DOHH2 (cell line): ENCODE results near the gene TRPV4.

ENCODE experiments used
- H3F3A ChIP-seq: fragments of 200-600 bp; sonication (generic), shearing (Covaris generic); 2 replicates; pipeline ENCODE4 v1.6.0; 2016; ENCODE audit warnings: antibody characterized with exemption, mild to moderate bottlenecking; ENCODE audit not compliant: control insufficient read depth, insufficient read depth
- H3K27ac ChIP-seq: fragments of 200-600 bp; sonication (generic); 2 replicates; pipeline ENCODE4 v1.5.1; 2014; ENCODE audit warnings: low read depth, mild to moderate bottlenecking, low read length, moderate library complexity
- H3K27me3 ChIP-seq: fragments of 200-600 bp; sonication (generic); 2 replicates; pipeline ENCODE4 v1.6.1; 2014; ENCODE audit warnings: mild to moderate bottlenecking, low read length, mixed read lengths; ENCODE audit not compliant: control insufficient read depth
- H3K36me3 ChIP-seq: fragments of 200-600 bp; sonication (generic); 2 replicates; pipeline ENCODE4 v1.6.1; 2014; ENCODE audit warnings: mild to moderate bottlenecking, low read length, moderate library complexity, mixed read lengths; ENCODE audit not compliant: control insufficient read depth
- H3K4me1 ChIP-seq: fragments of 200-600 bp; sonication (generic); 2 replicates; pipeline ENCODE4 v1.6.1; 2014; ENCODE audit warnings: mild to moderate bottlenecking, low read length, mixed read lengths; ENCODE audit not compliant: control insufficient read depth
- H3K4me2 ChIP-seq: fragments of 200-600 bp; sonication (generic); 2 replicates; pipeline ENCODE4 v1.6.0; 2014; ENCODE audit warnings: mild to moderate bottlenecking, low read length, moderate library complexity
- H3K4me3 ChIP-seq: fragments of 200-600 bp; sonication (generic); 2 replicates; pipeline ENCODE4 v1.5.1; 2014; ENCODE audit warnings: mild to moderate bottlenecking, low read length, mixed read lengths
- H3K79me2 ChIP-seq: fragments of 200-600 bp; sonication (generic); 2 replicates; pipeline ENCODE4 v1.6.1; 2014; ENCODE audit warnings: mild to moderate bottlenecking, low read length, mixed read lengths; ENCODE audit not compliant: control insufficient read depth
- H3K9me2 ChIP-seq: fragments of 200-600 bp; sonication (generic); replicated peaks from 2 replicates; pipeline ENCODE4 v1.6.1; 2014; ENCODE audit warnings: mild to moderate bottlenecking, low read length, mixed read lengths; ENCODE audit not compliant: control insufficient read depth
- H3K9me3 ChIP-seq: fragments of 200-600 bp; sonication (generic); 2 replicates; pipeline ENCODE4 v1.6.1; 2014; ENCODE audit warnings: antibody characterized with exemption, low read length, mixed read lengths; ENCODE audit not compliant: control insufficient read depth, insufficient read depth
- H4K20me1 ChIP-seq: fragments of 200-600 bp; sonication (generic); 2 replicates; pipeline ENCODE4 v1.6.0; 2014; ENCODE audit warnings: low read depth, mild to moderate bottlenecking, antibody characterized with exemption, low read length, moderate library complexity; ENCODE audit not compliant: control insufficient read depth, insufficient read depth
- CTCF ChIP-seq: fragments of 200-600 bp; sonication (generic); IDR thresholded peaks from one replicate; pipeline ENCODE4 v1.5.1; 2014; ENCODE audit warnings: antibody characterized with exemption, mild to moderate bottlenecking, low read depth, low read length; ENCODE audit not compliant: poor library complexity, severe bottlenecking
- EZH2phosphoT487 ChIP-seq: fragments of 200-600 bp; sonication (generic); IDR thresholded peaks from 2 replicates; pipeline ENCODE4 v1.6.1; 2017; ENCODE audit warnings: borderline replicate concordance, mild to moderate bottlenecking, antibody characterized with exemption, low read length, moderate library complexity, mixed read lengths

TRPV4 gene

DNA sequence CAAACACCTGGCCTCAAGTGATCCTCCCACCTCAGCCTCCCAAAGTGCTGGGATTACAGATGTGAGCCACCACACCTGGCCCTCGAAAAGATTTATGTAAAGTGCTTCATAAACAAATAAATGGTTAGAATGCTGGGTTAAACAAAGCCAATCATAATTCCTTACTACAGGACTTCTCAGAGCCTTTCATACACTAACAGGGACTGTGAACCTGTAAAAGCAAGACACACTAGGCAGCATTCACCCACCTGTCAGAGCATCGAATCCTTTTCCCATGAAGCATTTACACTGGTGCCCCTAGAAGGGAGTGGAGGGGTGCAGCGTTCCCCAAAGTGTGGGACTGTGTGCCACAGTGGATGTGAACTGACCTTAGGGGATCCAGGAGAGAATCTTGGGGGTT is 29.5 kb downstream of the TRPV4 start:
- Histone ChIP-seq H3K27me3 (no peaks in the 10 kb centered on the region), H3K9me2 (no peaks in the 10 kb centered on the region), H3K4me2 (no peak overlapping the region), H3K4me1 (no peaks in the 10 kb centered on the region), H3F3A (no peaks in the 10 kb centered on the region), H3K9me3 (no peaks in the 10 kb centered on the region), H3K79me2 (no peaks in the 10 kb centered on the region), H3K27ac (no peak overlapping the region), H3K4me3 (no peak overlapping the region), H3K36me3 (no peaks in the 10 kb centered on the region), H4K20me1 (no peaks in the 10 kb centered on the region)
- no peak for TF ChIP-seq CTCF
- no peak for TF ChIP-seq EZH2phosphoT487

- TF ChIP-seq EZH2phosphoT487 (no peak), CTCF (no peak)
- Histone ChIP-seq H3K4me1 (no peaks in the 10 kb centered on the region), H3K9me3 (no peaks in the 10 kb centered on the region), H3K27me3 (no peaks in the 10 kb centered on the region), H3F3A (no peaks in the 10 kb centered on the region), H3K9me2 (no peaks in the 10 kb centered on the region), H3K4me3 (no peak overlapping the region), H3K4me2 (no peak overlapping the region), H3K36me3 (no peaks in the 10 kb centered on the region), H3K27ac (no peak overlapping the region), H4K20me1 (no peaks in the 10 kb centered on the region), H3K79me2 (no peaks in the 10 kb centered on the region)
Measured at GRCh38 chr12:109802828-109803227, 30.4 kb downstream of the TRPV4 start.

DNA sequence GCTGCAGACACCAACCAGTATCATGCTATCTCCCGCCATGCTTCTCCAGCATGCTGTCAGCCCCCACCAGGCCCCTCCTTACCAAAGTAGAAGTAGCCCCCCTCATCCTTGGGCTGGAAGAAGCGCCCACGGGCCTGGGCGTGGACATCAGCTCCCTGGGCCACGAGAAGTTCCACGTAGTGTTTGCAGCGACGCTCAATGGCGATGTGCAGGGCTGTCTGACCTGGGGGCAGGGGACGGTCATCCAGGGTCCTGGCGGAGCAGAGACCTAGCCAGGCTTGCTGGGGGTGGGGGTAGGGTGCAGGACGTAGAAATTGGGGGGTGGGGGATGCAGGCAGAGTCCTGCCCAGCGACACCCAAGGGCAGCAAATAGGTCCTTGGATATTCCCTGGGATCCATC is 32.7 kb downstream of the TRPV4 start:
- Histone ChIP-seq H3K4me1 (no peaks in the 10 kb centered on the region), H3K9me3 (no peaks in the 10 kb centered on the region), H3K36me3 (no peaks in the 10 kb centered on the region), H3K79me2 (no peaks in the 10 kb centered on the region), H3K9me2 (no peaks in the 10 kb centered on the region), H3F3A (no peaks in the 10 kb centered on the region), H3K4me3 (no peak overlapping the region), H3K27ac (no peak overlapping the region), H3K27me3 (no peaks in the 10 kb centered on the region), H4K20me1 (no peaks in the 10 kb centered on the region), H3K4me2 (no peak overlapping the region)
- no peak for TF ChIP-seq CTCF
- TF ChIP-seq EZH2phosphoT487 = no peak

- no peaks in the 10 kb centered on the region for H3F3A ChIP-seq
- H3K36me3 ChIP-seq = no peaks in the 10 kb centered on the region
- H3K79me2 ChIP-seq = no peaks in the 10 kb centered on the region
- no peak overlapping the region for H3K4me3 ChIP-seq
- TF ChIP-seq CTCF (no peak), EZH2phosphoT487 (no peak)
- H4K20me1 ChIP-seq = no peaks in the 10 kb centered on the region
- no peaks in the 10 kb centered on the region for H3K9me2 ChIP-seq
- no peaks in the 10 kb centered on the region for H3K27me3 ChIP-seq
- no peaks in the 10 kb centered on the region for H3K9me3 ChIP-seq
- no peaks in the 10 kb centered on the region for H3K4me1 ChIP-seq
- H3K27ac ChIP-seq = no peak overlapping the region
- H3K4me2 ChIP-seq = no peak overlapping the region
Measured at GRCh38 chr12:109798691-109799090, 34.5 kb downstream of the TRPV4 start.
